Neuronal stem cell (in vitro differentiated cells): Measurements from ENCODE around the gene PSMC5.
"Not testable (repeated sequence)": the region's sequence is repeated elsewhere in the genome, so short reads cannot be mapped to it uniquely, and the experiment has no call there.

Source experiments
- DNase-seq: peaks from one replicate; pipeline ENCODE4 v3.0.0-alpha.2; 2013; ENCODE audit warnings: low spot score
- H2AFZ ChIP-seq: one replicate; pipeline ENCODE4 v1.6.1; 2013; ENCODE audit warnings: mild to moderate bottlenecking, low read length, inconsistent platforms
- H2AK5ac ChIP-seq: 2 replicates; pipeline ENCODE4 v1.6.1; 2013; ENCODE audit warnings: low read depth, mild to moderate bottlenecking, inconsistent platforms, low read length, moderate library complexity, mixed read lengths
- H2BK120ac ChIP-seq: 2 replicates; pipeline ENCODE4 v1.6.1; 2013; ENCODE audit warnings: low read depth, mild to moderate bottlenecking, inconsistent platforms, low read length, moderate library complexity, mixed read lengths
- H2BK12ac ChIP-seq: one replicate; pipeline ENCODE4 v1.6.1; 2013; ENCODE audit warnings: low read length, inconsistent platforms
- H2BK15ac ChIP-seq: 2 replicates; pipeline ENCODE4 v1.6.1; 2013; ENCODE audit warnings: mild to moderate bottlenecking, low read length, inconsistent platforms, mixed read lengths
- H2BK5ac ChIP-seq: one replicate; pipeline ENCODE4 v1.6.1; 2013; ENCODE audit warnings: inconsistent platforms, mild to moderate bottlenecking, low read length, moderate library complexity
- H3K14ac ChIP-seq: one replicate; pipeline ENCODE4 v1.6.1; 2013; ENCODE audit warnings: low read length, inconsistent platforms
- H3K18ac ChIP-seq: 2 replicates; pipeline ENCODE4 v1.6.1; 2013; ENCODE audit warnings: low read length, inconsistent platforms
- H3K23ac ChIP-seq: 2 replicates; pipeline ENCODE4 v1.6.1; 2013; ENCODE audit warnings: low read depth, mild to moderate bottlenecking, mixed read lengths, low read length, inconsistent platforms; ENCODE audit not compliant: poor library complexity
- H3K27ac ChIP-seq: replicated peaks from 3 replicates; pipeline ENCODE4 v1.5.1; 2013; ENCODE audit warnings: low read length, inconsistent platforms
- H3K27me3 ChIP-seq, 3 experiments: 2 replicates each; pipeline ENCODE4 v1.6.1; 2013; ENCODE audit warnings: low read length in 3 of 3, mild to moderate bottlenecking in 2 of 3, inconsistent platforms in 1 of 3, low read depth in 1 of 3, mixed read lengths in 1 of 3, moderate library complexity in 1 of 3; ENCODE audit not compliant: control insufficient read depth in 3 of 3, insufficient read depth in 3 of 3
- H3K36me3 ChIP-seq, 2 donors: replicated peaks in 1 of 2; 2 replicates each; pipeline ENCODE4 v1.6.1; 2013; ENCODE audit warnings: low read length in 2 of 2; ENCODE audit not compliant: control insufficient read depth in 2 of 2, insufficient read depth in 2 of 2
- H3K4ac ChIP-seq: 2 replicates; pipeline ENCODE4 v1.6.1; 2013; ENCODE audit warnings: inconsistent platforms, mild to moderate bottlenecking, low read length, moderate library complexity
- H3K4me1 ChIP-seq, 2 donors: 1 replicate in 1 of 2; 2 replicates in 1 of 2; pipeline ENCODE4 v1.6.1; 2013; ENCODE audit warnings: low read length in 2 of 2, low read depth in 1 of 2; ENCODE audit not compliant: control insufficient read depth in 2 of 2, insufficient read depth in 1 of 2
- H3K4me2 ChIP-seq: one replicate; pipeline ENCODE4 v1.6.1; 2013; ENCODE audit warnings: mild to moderate bottlenecking, low read length, inconsistent platforms; ENCODE audit not compliant: insufficient read depth, poor library complexity, severe bottlenecking
- H3K4me3 ChIP-seq, 2 donors: 2 replicates each; pipeline ENCODE4 v1.5.1; 2013; ENCODE audit warnings: low read length in 2 of 2, mild to moderate bottlenecking in 2 of 2, inconsistent platforms in 1 of 2, moderate library complexity in 1 of 2
- H3K79me1 ChIP-seq: one replicate; pipeline ENCODE4 v1.6.1; 2013; ENCODE audit warnings: low read depth, mild to moderate bottlenecking, inconsistent platforms, low read length, moderate library complexity
- H3K9ac ChIP-seq: one replicate; pipeline ENCODE4 v1.6.1; 2013; ENCODE audit warnings: mild to moderate bottlenecking, low read depth, low read length, inconsistent platforms; ENCODE audit not compliant: poor library complexity
- H3K9me3 ChIP-seq, 2 donors: replicated peaks in 1 of 2; 2 replicates each; pipeline versions ENCODE3 to v1.6.1; 2013; ENCODE audit warnings: low read length in 2 of 2, mild to moderate bottlenecking in 2 of 2, inconsistent platforms in 1 of 2, low read depth in 1 of 2, mixed read lengths in 1 of 2, moderate library complexity in 1 of 2; ENCODE audit not compliant: control insufficient read depth in 2 of 2, insufficient read depth in 1 of 2
- H4K8ac ChIP-seq: one replicate; pipeline ENCODE4 v1.6.1; 2013; ENCODE audit warnings: low read depth, mild to moderate bottlenecking, inconsistent platforms, low read length, moderate library complexity
- H4K91ac ChIP-seq: one replicate; pipeline ENCODE4 v1.6.1; 2013; ENCODE audit warnings: low read length, low read depth, mild to moderate bottlenecking, inconsistent platforms; ENCODE audit not compliant: poor library complexity
- WGBS, 2 donors: extraction: QIAGEN DNeasy Blood & Tissue Kit; methylation state at CpG; one replicate each; pipeline ENCODE4 v1.1.7; 2013; ENCODE audit warnings: missing lambda C conversion rate in 2 of 2, mixed read lengths in 1 of 2; ENCODE audit not compliant: insufficient read length in 2 of 2, insufficient replicate concordance in 1 of 2; ENCODE audit errors: extremely low coverage in 2 of 2; 5-methylcytosine and 5-hydroxymethylcytosine counted together

Gene PSMC5

DNA sequence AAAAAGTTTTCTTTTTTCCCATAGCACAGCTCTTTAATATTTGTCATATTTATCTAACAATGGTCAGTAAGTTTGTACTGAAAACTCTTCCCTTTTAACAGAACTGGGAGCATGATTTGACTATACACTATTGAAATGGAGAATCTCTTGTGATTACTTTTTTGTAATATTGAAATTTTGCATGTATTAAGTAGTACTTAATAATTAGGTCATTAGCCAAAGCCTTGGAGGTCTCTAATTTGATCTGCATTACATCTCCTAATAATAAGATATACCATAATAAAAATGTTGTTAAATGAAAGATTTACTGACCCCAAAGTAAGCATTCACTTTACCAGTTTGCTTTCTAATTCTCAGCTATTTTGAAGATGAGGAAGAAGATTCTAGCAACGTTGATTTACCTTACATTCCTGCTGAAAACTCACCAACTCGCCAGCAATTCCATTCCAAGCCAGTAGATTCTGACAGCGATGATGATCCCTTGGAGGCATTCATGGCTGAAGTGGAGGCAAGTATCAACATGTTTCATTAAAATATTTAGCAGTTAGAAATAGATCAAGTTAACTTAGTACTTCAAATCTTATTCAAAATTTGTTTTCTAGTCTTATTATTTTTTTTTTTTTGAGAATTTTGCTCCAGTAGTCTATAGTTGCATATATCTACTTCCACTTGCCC, 35.0 kb upstream of the PSMC5 start:
- Histone ChIP-seq H3K27me3 (no peaks in the 10 kb centered on the region), H4K91ac (no peak overlapping the region), H2BK12ac (no peak overlapping the region), H3K27ac (no peak overlapping the region), H3K4me2 (no peak overlapping the region), H3K4me1 (no peaks in the 10 kb centered on the region), H4K8ac (no peak overlapping the region), H3K14ac (no peak overlapping the region), H3K79me1 (peaks cover 2% of the 10 kb centered on the region), H3K23ac (no peak overlapping the region), H3K9ac (no peak overlapping the region), H2BK120ac (no peak overlapping the region), H3K9me3 (no peaks in the 10 kb centered on the region), H2BK15ac (no peak overlapping the region), H3K4me3 (no peak overlapping the region), H2AFZ (no peak overlapping the region), H3K36me3 (peaks cover 28 to 99% of the 10 kb centered on the region in 2 donors), H3K18ac (no peak overlapping the region), H3K4ac (no peak overlapping the region), H2BK5ac (no peak overlapping the region), H2AK5ac (no peak overlapping the region)
- WGBS, 2 donors: no CpG with 5 or more reads among the region's 3 CpGs
- DNase-seq: no peak

DNA sequence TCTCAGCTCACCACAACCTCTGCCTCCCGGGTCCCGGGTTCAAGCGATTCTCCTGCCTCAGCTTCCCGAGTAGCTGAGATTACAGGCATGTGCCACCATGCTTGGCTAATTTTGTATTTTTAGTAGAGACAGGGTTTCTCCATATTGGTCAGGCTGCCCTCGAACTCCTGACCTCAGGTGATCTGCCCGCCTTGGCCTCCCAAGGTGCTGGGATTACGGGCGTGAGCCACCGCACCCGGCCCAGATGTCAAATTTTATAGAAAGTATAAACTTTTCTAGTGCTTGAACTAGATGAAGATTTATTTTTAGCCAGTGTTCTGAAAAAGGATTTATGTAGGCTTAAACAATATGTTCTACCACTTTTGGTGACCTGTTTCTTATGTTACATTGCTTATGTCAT, 30.9 kb upstream of the PSMC5 start:
- H3K27me3 ChIP-seq, H4K91ac ChIP-seq, DNase-seq, H3K18ac ChIP-seq, H3K9me3 ChIP-seq, H3K79me1 ChIP-seq, H2BK15ac ChIP-seq, H2BK120ac ChIP-seq, H2AFZ ChIP-seq, H3K9ac ChIP-seq, H2AK5ac ChIP-seq, H2BK12ac ChIP-seq, H3K14ac ChIP-seq, H3K4ac ChIP-seq, H3K27ac ChIP-seq, H3K4me1 ChIP-seq, H4K8ac ChIP-seq, H3K4me2 ChIP-seq, H3K23ac ChIP-seq, H3K4me3 ChIP-seq, H2BK5ac ChIP-seq: not testable (repeated sequence)
- H3K36me3 ChIP-seq: peaks cover 34 to 99% of the 10 kb centered on the region in 2 donors
- no CpG with 5 or more reads among the region's 10 CpGs for WGBS, 2 donors

DNA sequence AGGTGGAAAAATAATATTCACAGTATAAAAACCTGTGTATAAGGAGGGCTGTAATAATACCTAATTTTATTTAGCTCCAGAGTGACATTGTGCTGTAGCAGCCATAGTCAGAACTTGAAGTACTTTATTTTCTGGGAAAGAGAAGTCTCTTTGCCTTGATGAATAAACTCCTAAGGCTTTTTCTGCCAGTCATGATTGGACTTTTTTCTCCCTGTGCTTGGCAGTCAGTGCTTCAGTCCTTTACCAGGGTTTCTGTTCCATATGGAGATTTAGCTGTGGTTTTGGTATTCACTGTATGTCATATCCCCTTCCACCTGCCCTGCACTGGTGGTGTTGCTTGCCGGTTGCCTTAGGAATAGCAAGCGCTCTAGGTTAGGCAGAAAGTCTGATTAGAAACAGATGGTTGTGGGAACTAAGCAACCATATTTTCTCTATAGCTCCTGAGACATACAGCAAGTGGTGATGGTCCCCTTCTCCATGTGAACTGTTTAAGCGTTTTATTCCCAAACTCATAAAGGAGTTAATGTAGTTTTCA, 28.6 kb upstream of the PSMC5 start:
- H3K23ac ChIP-seq: no peak overlapping the region
- no peak overlapping the region for H3K4ac ChIP-seq
- no peak overlapping the region for H3K4me2 ChIP-seq
- WGBS, 2 donors: no CpG with 5 or more reads among the region's 3 CpGs
- H4K8ac ChIP-seq: no peak overlapping the region
- H3K18ac ChIP-seq: no peak overlapping the region
- H2AK5ac ChIP-seq: no peak overlapping the region
- H2BK5ac ChIP-seq: no peak overlapping the region
- no peak for DNase-seq
- peaks cover 33 to 100% of the 10 kb centered on the region in 2 donors for H3K36me3 ChIP-seq
- no peak overlapping the region for H2BK120ac ChIP-seq
- H2AFZ ChIP-seq: no peak overlapping the region
- H4K91ac ChIP-seq: no peak overlapping the region
- H3K79me1 ChIP-seq: no peaks in the 10 kb centered on the region
- no peaks in the 10 kb centered on the region for H3K27me3 ChIP-seq
- no peak overlapping the region for H3K14ac ChIP-seq
- H3K9ac ChIP-seq: no peak overlapping the region
- H2BK15ac ChIP-seq: no peak overlapping the region
- no peaks in the 10 kb centered on the region for H3K4me1 ChIP-seq
- H3K9me3 ChIP-seq: no peaks in the 10 kb centered on the region
- no peak overlapping the region for H2BK12ac ChIP-seq
- H3K27ac ChIP-seq: no peak overlapping the region
- no peak overlapping the region for H3K4me3 ChIP-seq

DNA sequence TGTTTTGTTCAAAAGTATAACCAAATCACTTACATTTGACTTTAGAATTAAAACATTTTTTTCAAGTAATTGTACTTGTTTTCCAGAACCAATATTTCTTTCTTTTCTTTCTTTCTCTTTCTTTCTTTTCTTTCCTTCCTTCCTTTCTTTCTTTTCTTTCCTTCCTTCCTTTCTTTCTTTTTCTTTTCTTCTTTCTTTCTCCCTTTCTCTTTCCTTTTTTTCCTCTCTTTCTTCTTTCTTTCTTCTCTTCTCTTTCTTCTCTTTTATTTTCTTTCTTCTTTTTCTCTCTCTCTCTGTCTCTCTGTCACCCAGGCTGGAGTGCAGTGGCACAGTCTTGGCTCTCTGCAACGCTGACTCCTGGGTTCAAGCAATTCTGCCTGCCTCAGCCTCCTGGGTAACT, 26.4 kb upstream of the PSMC5 start:
- Histone ChIP-seq H3K4me1 (no peaks in the 10 kb centered on the region), H3K4ac (no peak overlapping the region), H3K27ac (no peak overlapping the region), H2AK5ac (no peak overlapping the region), H3K9me3 (no peaks in the 10 kb centered on the region), H3K18ac (no peak overlapping the region), H4K8ac (no peak overlapping the region), H3K27me3 (no peaks in the 10 kb centered on the region), H3K9ac (no peak overlapping the region), H2BK15ac (no peak overlapping the region), H2AFZ (no peak overlapping the region), H3K23ac (no peak overlapping the region), H2BK5ac (no peak overlapping the region), H3K79me1 (no peaks in the 10 kb centered on the region), H3K4me2 (no peak overlapping the region), H4K91ac (no peak overlapping the region), H3K14ac (no peak overlapping the region), H3K4me3 (no peak overlapping the region), H3K36me3 (peaks cover 25 to 100% of the 10 kb centered on the region in 2 donors), H2BK12ac (no peak overlapping the region), H2BK120ac (no peak overlapping the region)
- WGBS, 2 donors: no CpG with 5 or more reads among the region's 1 CpG
- no peak for DNase-seq
